GM15510 (cell line): ENCODE results near the gene NDUFAF8.

Experiments
- POLR2A ChIP-seq: IDR thresholded peaks from 3 replicates; pipeline ENCODE4 v1.6.1; 2011; ENCODE audit warnings: borderline replicate concordance; ENCODE audit not compliant: insufficient read length; ENCODE audit errors: extremely low read depth

The NDUFAF8 gene

GRCh38 chr17:81289627-81290026 is 50.5 kb downstream of the NDUFAF8 start:
- TF ChIP-seq POLR2A = no peak

GRCh38 chr17:81290230-81290629 is 51.1 kb downstream of the NDUFAF8 start:
- TF ChIP-seq POLR2A = no peak
